WERI-Rb-1 (cell line): ENCODE results near the gene XPC.
"Not testable (repeated sequence)": the region's sequence is repeated elsewhere in the genome, so short reads cannot be mapped to it uniquely, and the experiment has no call there.

Experiments
- DNase-seq: peaks from one replicate; pipeline ENCODE4 v3.0.0-alpha.2; 2020
- H3K27ac ChIP-seq: fragments of 250-450 bp; sonication (Bioruptor Pico); 2 replicates; pipeline ENCODE4 v1.5.1; 2020; ENCODE audit warnings: mild to moderate bottlenecking, moderate library complexity
- H3K27me3 ChIP-seq: fragments of 250-450 bp; sonication (Bioruptor Pico); 2 replicates; pipeline ENCODE4 v1.5.1; 2021; ENCODE audit warnings: mild to moderate bottlenecking, low read depth, moderate library complexity; ENCODE audit not compliant: insufficient read depth, severe bottlenecking
- H3K36me3 ChIP-seq: fragments of 250-450 bp; sonication (Bioruptor Pico); 2 replicates; pipeline ENCODE4 v1.5.1; 2020; ENCODE audit warnings: mild to moderate bottlenecking, moderate library complexity
- H3K4me3 ChIP-seq: 2 replicates; pipeline ENCODE4 v1.5.1; 2011; ENCODE audit warnings: low read depth, mild to moderate bottlenecking, control low read depth, low read length
- H3K9me3 ChIP-seq: fragments of 250-450 bp; sonication (Bioruptor Pico); 2 replicates; pipeline ENCODE4 v1.5.1; 2021; ENCODE audit warnings: mild to moderate bottlenecking, moderate library complexity; ENCODE audit not compliant: severe bottlenecking
- TF ChIP-seq, protein P1 (sequence below): IDR thresholded peaks from 2 replicates; pipeline ENCODE4 v1.5.1; 2011; ENCODE audit warnings: low read depth, mild to moderate bottlenecking, control low read depth, inconsistent platforms, low read length

XPC gene

DNA sequence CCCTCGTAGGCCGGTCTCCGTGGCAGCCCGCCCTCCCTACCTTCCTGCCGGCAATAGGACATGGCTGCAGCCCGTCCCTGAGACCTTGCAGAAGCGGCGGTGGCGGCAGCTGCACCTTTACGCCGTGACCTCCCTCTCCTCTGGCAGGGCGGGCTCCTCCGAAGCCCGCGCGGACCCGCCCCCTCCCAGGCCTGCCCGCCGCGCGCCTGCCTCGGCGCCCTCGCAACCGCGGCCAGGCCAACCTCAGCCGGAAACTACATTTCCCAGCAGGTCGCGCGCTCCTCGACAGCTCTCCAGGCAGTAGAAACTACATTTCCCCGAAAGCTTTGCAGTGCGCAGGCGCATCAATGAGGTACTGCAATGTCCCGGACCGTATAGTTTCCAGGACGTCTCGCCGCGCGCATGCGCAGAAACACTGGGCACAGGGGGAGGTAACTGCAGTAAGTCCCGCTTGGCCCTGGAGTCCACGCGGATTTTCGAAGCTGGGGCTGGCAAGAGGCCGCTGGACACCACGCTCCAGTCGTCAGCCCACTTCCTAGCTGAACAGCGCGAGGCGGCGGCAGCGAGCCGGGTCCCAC, 53.7 kb downstream of the XPC start, which contains the start of the genes CHCHD4 and TMEM43:
CHCHD4 (minus strand) TSS at position 256 of the 578 bp plus-strand sequence; CDS start at position 62, 194 bp downstream.
TMEM43 (plus strand) TSS at position 438 of the 578 bp plus-strand sequence. CDS start 142 bp downstream, outside the sequence.
- H3K36me3 ChIP-seq: peaks cover 34% of the 10 kb centered on the region

DNA sequence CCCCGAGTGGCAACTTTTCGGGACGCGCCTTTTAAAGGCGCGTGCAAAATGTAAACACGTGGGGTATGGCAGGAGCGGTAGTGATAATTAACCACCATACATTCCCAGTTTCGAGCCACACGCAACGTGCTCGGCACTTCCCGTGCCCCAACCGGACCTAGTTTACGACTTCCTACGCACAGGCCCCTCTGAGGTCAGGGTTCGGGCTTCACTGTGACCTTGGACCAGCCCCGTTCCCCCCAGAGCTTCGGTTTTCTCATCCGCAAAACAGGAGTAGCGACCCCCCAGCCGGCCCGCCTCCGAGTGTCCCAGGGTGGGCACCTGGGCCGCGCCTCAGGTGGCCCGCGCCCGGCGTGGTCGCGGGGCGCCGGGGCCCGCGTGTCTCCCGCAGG, 54.2 kb downstream of the XPC start:
- peak overlapping the region; percentile 50 for H3K4me3 ChIP-seq
- H3K36me3 ChIP-seq: peaks cover 29% of the 10 kb centered on the region
- TF ChIP-seq, protein P1, sequence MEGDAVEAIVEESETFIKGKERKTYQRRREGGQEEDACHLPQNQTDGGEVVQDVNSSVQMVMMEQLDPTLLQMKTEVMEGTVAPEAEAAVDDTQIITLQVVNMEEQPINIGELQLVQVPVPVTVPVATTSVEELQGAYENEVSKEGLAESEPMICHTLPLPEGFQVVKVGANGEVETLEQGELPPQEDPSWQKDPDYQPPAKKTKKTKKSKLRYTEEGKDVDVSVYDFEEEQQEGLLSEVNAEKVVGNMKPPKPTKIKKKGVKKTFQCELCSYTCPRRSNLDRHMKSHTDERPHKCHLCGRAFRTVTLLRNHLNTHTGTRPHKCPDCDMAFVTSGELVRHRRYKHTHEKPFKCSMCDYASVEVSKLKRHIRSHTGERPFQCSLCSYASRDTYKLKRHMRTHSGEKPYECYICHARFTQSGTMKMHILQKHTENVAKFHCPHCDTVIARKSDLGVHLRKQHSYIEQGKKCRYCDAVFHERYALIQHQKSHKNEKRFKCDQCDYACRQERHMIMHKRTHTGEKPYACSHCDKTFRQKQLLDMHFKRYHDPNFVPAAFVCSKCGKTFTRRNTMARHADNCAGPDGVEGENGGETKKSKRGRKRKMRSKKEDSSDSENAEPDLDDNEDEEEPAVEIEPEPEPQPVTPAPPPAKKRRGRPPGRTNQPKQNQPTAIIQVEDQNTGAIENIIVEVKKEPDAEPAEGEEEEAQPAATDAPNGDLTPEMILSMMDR: no peak
- H3K27me3 ChIP-seq: no peaks in the 10 kb centered on the region
- peak overlapping the region; percentile 73 for H3K27ac ChIP-seq
- H3K9me3 ChIP-seq: no peaks in the 10 kb centered on the region
- DNase-seq: peak; percentile 52

More for the DNA sequence above, 53.7 kb downstream of the XPC start, which contains the start of the genes CHCHD4 and TMEM43:
- Histone ChIP-seq H3K27me3 (no peaks in the 10 kb centered on the region), H3K9me3 (no peaks in the 10 kb centered on the region), H3K4me3 (peak within 1 kb of the TSS; percentile 63), H3K27ac (peak within 1 kb of the TSS; percentile 79)
- peak; percentile 99 for DNase-seq
- TF ChIP-seq, protein P1: no peak

DNA sequence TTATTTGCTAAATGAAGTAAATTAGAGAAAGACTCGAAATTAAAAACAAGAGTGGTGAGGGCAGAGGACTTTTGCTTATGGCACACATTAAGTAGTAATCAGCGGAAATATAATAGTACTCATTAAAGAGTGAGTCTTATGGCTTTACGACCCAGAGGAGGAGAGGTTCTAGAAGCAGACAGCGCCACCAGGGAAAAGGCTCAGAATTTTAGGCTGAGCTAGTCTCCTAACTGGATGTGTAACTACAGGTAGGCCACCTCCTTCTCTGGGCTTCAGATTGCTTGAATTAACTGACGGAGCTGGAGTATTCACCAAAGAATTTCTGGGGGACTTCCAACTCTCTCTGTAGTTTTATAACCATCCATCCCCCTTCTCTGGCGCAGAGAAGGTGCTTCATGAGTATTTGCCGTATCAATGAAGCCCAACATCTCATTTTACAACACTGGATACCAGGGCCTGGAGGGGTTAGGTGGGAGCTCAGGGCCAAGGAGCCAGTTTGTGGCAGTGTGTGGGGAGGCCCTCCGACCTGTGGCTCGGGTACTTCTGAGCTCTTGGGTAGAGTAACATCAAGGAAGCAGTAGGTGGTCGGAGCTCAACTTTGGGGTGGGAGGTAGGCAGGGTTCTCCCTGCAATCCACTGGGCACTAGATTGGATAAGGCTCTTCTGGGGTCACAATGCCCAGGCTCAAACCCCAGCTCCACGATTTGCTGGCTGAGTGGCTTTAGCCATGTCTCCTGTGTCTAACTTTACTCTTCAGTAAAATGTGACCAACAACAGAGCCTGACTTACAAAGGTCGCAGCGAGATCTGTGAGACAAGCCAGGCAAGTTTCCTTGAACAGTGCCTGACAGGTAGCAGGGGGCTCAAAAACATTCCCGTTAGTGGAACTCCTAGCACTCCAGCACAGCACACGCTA, 54.8 kb downstream of the XPC start:
- H3K27ac ChIP-seq: peak overlapping the region; percentile 73
- no peaks in the 10 kb centered on the region for H3K9me3 ChIP-seq
- no peak for DNase-seq
- H3K27me3 ChIP-seq: no peaks in the 10 kb centered on the region
- TF ChIP-seq, protein P1: no peak
- H3K4me3 ChIP-seq: peak overlapping the region; percentile 50
- peaks cover 24% of the 10 kb centered on the region for H3K36me3 ChIP-seq

DNA sequence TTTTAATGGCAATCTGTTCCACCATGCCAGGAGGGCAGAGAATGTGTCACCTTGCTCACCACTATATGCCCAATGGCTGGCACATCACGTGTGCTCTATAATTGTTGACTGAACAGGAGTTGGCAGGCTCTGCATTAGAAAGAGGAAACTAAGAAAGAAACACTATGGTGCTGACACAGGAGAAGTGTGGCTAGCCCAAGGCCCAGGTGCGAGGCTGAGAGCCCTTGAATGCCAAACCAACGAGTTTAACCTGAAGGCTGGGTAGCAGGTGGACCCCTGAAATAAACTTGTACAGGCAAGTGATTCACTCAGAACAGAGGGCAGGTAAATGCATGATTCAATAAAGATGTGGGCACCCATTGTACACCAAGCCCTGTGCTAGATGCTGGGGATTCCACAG, 56.1 kb downstream of the XPC start:
- H3K36me3 ChIP-seq: peaks cover 14% of the 10 kb centered on the region
- H3K27ac ChIP-seq: no peak overlapping the region
- no peaks in the 10 kb centered on the region for H3K9me3 ChIP-seq
- DNase-seq: no peak
- H3K4me3 ChIP-seq: no peak overlapping the region
- TF ChIP-seq, protein P1: no peak
- no peaks in the 10 kb centered on the region for H3K27me3 ChIP-seq

DNA sequence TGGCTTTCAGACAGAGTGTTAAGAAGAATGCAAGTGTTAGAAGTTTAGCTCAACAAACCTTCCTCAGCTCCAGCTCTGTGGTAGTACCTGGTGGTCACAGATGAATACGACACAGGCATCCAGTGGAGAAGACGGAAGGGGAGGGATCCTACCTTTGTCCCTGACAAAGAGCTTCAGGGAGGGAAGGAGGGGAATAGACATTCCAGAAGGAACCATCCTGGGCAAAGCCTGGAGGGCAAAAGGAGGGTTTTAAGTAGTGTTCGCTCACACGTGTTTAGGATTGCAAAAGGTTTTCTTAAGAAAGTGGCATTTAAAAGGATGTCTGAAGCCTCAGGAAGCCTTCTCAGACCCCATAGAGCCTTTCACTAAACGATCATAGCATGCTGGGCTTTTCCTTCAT, 56.5 kb downstream of the XPC start:
- Histone ChIP-seq H3K36me3 (peaks cover 13% of the 10 kb centered on the region), H3K4me3 (no peak overlapping the region), H3K27ac (no peak overlapping the region), H3K27me3 (no peaks in the 10 kb centered on the region), H3K9me3 (no peaks in the 10 kb centered on the region)
- TF ChIP-seq, protein P1: no peak
- no peak for DNase-seq

DNA sequence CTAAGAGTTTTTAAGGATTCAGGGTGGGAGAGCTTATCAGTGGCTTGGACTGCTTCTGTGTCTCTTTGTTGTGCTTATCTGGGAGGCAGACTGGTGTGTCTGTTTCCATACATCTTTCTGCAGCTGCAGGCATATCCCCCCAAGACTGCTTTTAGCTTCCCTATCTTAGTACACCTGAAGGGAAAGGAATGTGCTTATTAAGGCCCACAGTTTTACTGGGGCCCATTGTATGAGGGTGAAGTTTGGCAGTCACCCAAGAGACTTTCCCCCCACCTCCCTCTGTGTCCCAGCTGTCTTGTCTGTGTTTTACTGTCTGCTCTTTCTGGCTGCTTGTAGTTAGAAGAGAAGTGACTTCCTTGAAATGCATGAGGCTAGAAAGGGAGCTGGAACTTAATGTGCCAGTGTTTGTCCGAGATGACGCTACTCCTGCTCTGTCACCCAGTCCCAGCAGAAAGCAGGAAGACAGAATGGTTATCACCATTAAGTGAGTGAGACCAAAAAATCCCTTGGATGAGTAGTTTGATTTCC, 57.4 kb downstream of the XPC start:
- H3K36me3 ChIP-seq, H3K4me3 ChIP-seq, H3K27ac ChIP-seq, H3K9me3 ChIP-seq, H3K27me3 ChIP-seq, DNase-seq: not testable (repeated sequence)
